Erythroblast (primary cell): Measurements from ENCODE around the gene SP1.

Experiments
- GATA1 ChIP-seq: IDR thresholded peaks from 2 replicates; pipeline ENCODE4 v1.6.1; 2011; ENCODE audit warnings: low read depth, mild to moderate bottlenecking, control low read depth, low read length, moderate library complexity
- POLR2A ChIP-seq: IDR thresholded peaks from 2 replicates; pipeline ENCODE4 v1.6.1; 2011; ENCODE audit warnings: mild to moderate bottlenecking, low read length

GRCh38 chr12:53450936-53451335, 71.0 kb downstream of the SP1 start:
- no peak for TF ChIP-seq POLR2A
- TF ChIP-seq GATA1 = no peak
